ENCODE results near the gene SOCS1.

SOCS1 gene

DNA sequence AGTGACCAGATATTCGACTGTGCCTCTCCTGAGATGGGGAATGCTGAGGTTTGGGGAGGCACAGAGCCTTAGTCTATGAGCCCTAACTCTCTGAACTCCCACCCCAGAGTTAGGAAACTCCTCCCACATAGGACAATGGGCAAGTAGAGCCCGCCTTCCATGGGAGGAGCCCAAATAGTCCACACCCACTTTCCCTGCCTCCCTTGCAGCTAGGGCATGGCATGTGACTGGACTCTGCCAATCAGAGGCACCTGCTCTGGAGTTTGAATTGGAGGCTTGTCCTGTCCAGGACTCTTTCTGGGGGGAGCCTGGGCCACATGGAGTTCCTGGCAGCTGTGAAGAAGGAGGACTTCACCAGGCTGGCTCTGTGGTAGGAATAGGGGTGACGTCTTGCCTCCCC lies 48.4 kb downstream of the SOCS1 start:
- H3K4me1 ChIP-seq (ENCODE audit: insufficient read depth, low read length, poor library complexity, severe bottlenecking): peaks cover 3% of the 10 kb centered on the region

DNA sequence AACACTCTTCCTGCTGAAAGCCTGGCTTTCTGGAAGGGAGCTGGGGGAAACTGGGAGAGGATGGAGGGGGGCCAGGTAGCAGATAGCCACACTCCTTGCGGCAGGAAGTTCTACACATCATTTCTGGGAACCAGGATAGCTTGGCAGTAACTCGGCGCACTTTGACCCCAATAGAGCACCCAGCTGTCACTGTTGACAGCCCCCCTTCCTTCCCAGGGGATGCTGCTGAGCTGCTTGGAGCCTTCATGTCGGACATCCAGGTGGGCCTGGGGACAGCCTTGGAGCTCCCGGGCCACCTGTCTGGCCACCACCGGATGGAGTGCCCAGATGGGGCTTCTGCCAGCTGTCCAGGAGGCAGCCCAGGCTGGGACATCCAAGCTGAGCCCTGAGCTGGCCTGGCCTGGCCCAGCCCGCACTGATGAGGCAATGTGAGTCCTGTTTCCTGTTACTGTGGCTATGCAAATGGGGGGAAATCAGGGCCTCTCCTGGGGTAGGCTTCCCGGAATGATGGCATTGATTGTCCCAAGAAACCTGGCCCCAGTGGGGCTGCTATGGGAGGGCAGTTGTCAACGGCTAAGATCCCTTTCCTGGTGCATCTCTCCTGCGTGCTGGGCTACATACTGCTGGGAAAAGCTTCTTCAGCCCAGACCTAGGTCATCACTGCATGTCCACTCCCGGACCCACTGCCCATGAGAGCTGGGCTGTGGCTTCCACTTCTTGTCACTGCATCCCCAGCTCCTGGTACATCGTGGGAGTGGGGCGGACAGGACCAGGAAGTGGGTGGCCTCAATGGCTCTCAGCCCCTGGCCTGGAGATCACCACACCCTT lies 50.0 kb downstream of the SOCS1 start:
- Histone ChIP-seq H3K4me1 (ENCODE audit: insufficient read depth, low read length, poor library complexity, severe bottlenecking) (peaks cover 15% of the 10 kb centered on the region), H3K36me3 (ENCODE audit: insufficient read depth, low read length) (no peaks in the 10 kb centered on the region), H3F3A (ENCODE audit: low read depth) (no peaks in the 10 kb centered on the region), H2AFZ (ENCODE audit: low read length) (no peak overlapping the region), H3K79me2 (ENCODE audit: insufficient read depth, low read length) (no peaks in the 10 kb centered on the region), H4K20me1 (ENCODE audit: insufficient read depth, low read length, poor library complexity, severe bottlenecking) (no peaks in the 10 kb centered on the region), H3K4me2 (ENCODE audit: low read depth, low read length, poor library complexity, severe bottlenecking) (no peak overlapping the region), H3K4me3 (ENCODE audit: low read length, poor library complexity, severe bottlenecking) (no peak overlapping the region), H3K27me3 (ENCODE audit: insufficient read depth, low read length, poor library complexity, severe bottlenecking) (no peaks in the 10 kb centered on the region), H3K9ac (ENCODE audit: low read depth, low read length, poor library complexity, severe bottlenecking) (no peak overlapping the region), H3K9me2 (replicated peaks; ENCODE audit: low read depth, low read length) (no peaks in the 10 kb centered on the region), H3K9me3 (ENCODE audit: insufficient read depth, low read depth, low read length) (no peaks in the 10 kb centered on the region)
- TF ChIP-seq, protein P1, sequence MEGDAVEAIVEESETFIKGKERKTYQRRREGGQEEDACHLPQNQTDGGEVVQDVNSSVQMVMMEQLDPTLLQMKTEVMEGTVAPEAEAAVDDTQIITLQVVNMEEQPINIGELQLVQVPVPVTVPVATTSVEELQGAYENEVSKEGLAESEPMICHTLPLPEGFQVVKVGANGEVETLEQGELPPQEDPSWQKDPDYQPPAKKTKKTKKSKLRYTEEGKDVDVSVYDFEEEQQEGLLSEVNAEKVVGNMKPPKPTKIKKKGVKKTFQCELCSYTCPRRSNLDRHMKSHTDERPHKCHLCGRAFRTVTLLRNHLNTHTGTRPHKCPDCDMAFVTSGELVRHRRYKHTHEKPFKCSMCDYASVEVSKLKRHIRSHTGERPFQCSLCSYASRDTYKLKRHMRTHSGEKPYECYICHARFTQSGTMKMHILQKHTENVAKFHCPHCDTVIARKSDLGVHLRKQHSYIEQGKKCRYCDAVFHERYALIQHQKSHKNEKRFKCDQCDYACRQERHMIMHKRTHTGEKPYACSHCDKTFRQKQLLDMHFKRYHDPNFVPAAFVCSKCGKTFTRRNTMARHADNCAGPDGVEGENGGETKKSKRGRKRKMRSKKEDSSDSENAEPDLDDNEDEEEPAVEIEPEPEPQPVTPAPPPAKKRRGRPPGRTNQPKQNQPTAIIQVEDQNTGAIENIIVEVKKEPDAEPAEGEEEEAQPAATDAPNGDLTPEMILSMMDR (conservative IDR thresholded peaks at IDR 0.05; ENCODE audit: low read length): no peak
- no peak for TF ChIP-seq EZH2phosphoT487 (IDR thresholded peaks at IDR 0.05; ENCODE audit: borderline replicate concordance)

More for the DNA sequence above, 48.4 kb downstream of the SOCS1 start:
- H3K9me3 ChIP-seq (ENCODE audit: insufficient read depth, low read depth, low read length): no peaks in the 10 kb centered on the region
- H4K20me1 ChIP-seq (ENCODE audit: insufficient read depth, low read length, poor library complexity, severe bottlenecking): no peaks in the 10 kb centered on the region
- H2AFZ ChIP-seq (ENCODE audit: low read length): no peak overlapping the region
- H3K4me3 ChIP-seq (ENCODE audit: low read length, poor library complexity, severe bottlenecking): no peak overlapping the region
- H3K4me2 ChIP-seq (ENCODE audit: low read depth, low read length, poor library complexity, severe bottlenecking): no peak overlapping the region
- no peaks in the 10 kb centered on the region for H3F3A ChIP-seq (ENCODE audit: low read depth)
- H3K27me3 ChIP-seq (ENCODE audit: insufficient read depth, low read length, poor library complexity, severe bottlenecking): no peaks in the 10 kb centered on the region
- no peaks in the 10 kb centered on the region for H3K79me2 ChIP-seq (ENCODE audit: insufficient read depth, low read length)
- TF ChIP-seq, protein P1 (conservative IDR thresholded peaks at IDR 0.05; ENCODE audit: low read length): no peak
- no peak for TF ChIP-seq EZH2phosphoT487 (IDR thresholded peaks at IDR 0.05; ENCODE audit: borderline replicate concordance)
- H3K9ac ChIP-seq (ENCODE audit: low read depth, low read length, poor library complexity, severe bottlenecking): no peak overlapping the region
- H3K9me2 ChIP-seq (replicated peaks; ENCODE audit: low read depth, low read length): no peaks in the 10 kb centered on the region
- H3K36me3 ChIP-seq (ENCODE audit: insufficient read depth, low read length): no peaks in the 10 kb centered on the region

DNA sequence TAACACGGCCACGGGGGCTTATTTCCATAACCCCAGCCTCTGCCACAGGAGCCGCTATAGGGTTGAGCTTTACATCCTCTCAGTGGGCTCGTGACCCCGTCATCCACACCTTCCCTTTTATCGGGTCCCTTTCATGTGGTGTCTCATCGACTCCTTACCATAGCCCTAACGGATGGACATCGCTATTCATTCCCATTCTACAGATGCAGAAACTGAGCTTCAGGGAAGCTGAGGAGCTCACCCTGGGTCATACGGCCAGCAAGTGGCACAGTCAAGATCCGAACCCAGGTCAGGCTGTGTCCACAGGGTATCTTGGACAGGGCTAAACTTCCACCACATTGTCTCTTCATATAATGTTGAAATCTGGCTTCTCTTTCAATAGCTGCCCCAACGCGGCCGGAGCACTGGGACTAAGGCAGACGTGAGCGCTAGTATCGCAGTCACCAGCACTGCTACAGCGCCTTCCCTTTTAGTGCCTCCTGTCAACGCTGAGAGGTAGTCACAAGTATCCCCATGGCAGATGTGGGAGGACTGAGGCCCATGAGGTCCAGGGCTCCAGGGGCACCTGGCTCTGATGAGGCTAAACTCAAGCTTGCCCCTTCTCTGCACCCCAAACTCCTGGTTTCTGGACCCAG lies 50.8 kb downstream of the SOCS1 start:
- Histone ChIP-seq H3K9ac (ENCODE audit: low read depth, low read length, poor library complexity, severe bottlenecking) (no peak overlapping the region), H3K27me3 (ENCODE audit: insufficient read depth, low read length, poor library complexity, severe bottlenecking) (no peaks in the 10 kb centered on the region), H3K9me3 (ENCODE audit: insufficient read depth, low read depth, low read length) (no peaks in the 10 kb centered on the region), H3K79me2 (ENCODE audit: insufficient read depth, low read length) (no peaks in the 10 kb centered on the region), H3K36me3 (ENCODE audit: insufficient read depth, low read length) (no peaks in the 10 kb centered on the region), H3K9me2 (replicated peaks; ENCODE audit: low read depth, low read length) (no peaks in the 10 kb centered on the region), H3K4me2 (ENCODE audit: low read depth, low read length, poor library complexity, severe bottlenecking) (no peak overlapping the region), H2AFZ (ENCODE audit: low read length) (no peak overlapping the region), H3F3A (ENCODE audit: low read depth) (no peaks in the 10 kb centered on the region), H3K4me1 (ENCODE audit: insufficient read depth, low read length, poor library complexity, severe bottlenecking) (peaks cover 15% of the 10 kb centered on the region), H3K4me3 (ENCODE audit: low read length, poor library complexity, severe bottlenecking) (no peak overlapping the region), H4K20me1 (ENCODE audit: insufficient read depth, low read length, poor library complexity, severe bottlenecking) (no peaks in the 10 kb centered on the region)
- no peak for TF ChIP-seq EZH2phosphoT487 (IDR thresholded peaks at IDR 0.05; ENCODE audit: borderline replicate concordance)
- TF ChIP-seq, protein P1 (conservative IDR thresholded peaks at IDR 0.05; ENCODE audit: low read length): no peak

Data from Loucy (cell line).